Measurements from ENCODE around the gene CD8A. TPM values are rescaled to one million over a fixed set of nuclear protein-coding genes. Genes with fewer than 3 reads are reported as not detected.
"Not testable (repeated sequence)": the region's sequence is repeated elsewhere in the genome, so short reads cannot be mapped to it uniquely, and the experiment has no call there.

The CD8A gene
- total RNA-seq (2014; rRNA removed; shearing (Covaris generic)), result 0.14 and 0.86 TPM in 2 replicates

DNA sequence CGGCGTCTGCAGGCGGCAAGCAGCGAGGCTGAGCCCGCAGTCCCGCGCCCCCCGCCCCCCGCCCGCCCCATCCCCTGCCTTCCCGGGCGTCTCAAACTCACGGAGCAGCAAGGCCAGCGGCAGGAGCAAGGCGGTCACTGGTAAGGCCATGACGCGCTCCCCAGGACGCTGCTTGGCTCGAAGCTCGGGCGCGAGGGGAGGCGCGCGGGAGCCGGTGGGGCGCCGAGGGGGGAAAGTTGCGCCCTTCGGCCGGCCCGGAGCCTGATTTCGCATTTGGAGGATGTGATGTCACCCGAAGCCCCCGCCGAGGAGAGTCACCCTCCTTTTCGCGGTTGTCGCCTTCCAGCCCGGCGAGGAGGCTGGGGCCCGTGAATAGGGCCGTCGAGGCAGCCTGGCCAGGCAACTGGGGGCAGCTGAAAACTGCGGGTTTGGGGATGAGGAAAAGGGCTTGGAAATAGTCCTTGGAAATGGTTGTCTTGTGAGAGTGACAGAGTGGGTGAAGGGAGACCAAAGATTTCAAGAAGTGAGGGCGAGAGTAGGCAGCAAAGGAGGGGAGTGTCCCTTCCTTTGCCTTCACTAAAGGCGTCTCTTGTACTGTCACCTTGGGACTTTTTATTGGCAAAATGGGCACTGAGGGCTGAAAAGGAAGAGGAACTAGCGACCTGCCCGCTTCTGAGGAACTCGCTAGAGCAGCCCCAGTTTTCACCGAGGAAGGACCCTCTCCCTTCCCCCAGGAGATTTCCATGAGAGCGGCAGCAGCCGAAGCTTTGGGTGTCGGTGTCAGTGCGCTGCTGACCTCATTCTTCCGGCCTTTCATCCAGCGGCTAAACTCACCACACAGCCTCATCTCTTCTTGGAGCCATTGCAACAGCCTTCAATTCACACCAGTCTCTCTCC, at the start of gene CD8A:
Gene CD8A (minus strand): TSS at position 238 of the 897 bp plus-strand sequence. CDS start 88 bp downstream, at position 150.
- no peak for DNase-seq (ENCODE audit: low spot score)
- in situ Hi-C loops (cut with HindIII; ENCODE audit: low sequenced_read_pairs), result no loop called here

DNA sequence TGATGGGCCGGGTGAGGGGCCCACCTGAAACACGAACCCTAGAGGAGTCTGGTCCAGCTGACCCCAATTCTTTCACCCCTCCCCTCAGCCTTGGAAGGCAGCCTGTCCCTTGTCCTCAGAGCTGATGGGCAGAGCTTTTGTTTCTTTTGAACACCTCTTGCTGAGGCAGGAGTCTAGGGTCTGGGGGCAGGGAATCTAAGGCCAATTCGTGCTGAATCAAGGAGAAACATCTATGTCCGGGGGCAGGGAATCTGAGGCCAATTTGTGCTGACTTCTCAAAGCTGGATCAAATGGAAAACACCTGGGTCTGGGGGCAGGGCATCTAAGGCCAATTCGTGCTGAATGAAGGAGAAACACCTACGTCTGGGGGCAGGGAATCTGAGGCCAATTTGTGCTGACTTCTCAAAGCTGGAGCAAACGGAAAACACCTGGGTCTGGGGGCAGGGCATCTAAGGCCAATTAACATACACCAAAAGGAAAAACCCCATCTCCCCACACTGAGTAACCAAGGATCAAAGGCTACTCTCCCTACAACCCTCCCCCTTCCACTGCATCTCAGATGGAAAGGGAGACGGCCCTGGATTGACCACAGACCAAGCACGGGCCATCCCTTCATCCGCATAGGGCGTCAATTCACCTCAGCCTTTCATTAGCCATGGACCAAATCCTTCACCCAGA, 49.3 kb upstream of the CD8A start:
- in situ Hi-C loops (cut with HindIII; ENCODE audit: low sequenced_read_pairs); DNase-seq (ENCODE audit: low spot score): not testable (repeated sequence)

DNA sequence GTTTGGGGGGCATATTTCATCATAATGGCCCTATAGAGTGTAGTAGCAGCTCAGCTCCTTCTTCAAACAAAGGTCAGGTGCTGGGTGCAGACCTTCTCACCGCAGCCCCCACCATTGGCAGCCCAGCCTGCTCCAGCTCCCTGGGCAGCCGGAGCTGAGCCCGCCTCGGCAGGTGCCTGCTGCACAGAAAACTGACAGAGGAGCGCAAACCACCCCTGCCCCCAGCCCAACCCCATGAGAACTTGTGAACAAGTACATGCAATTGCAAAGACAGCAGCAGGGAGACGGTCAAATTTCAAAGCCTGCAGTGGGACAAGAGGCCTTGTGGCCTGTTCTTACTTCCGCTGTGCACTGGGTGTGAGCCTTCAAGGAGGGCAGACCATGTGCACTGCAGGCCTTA, 48.7 kb upstream of the CD8A start:
- in situ Hi-C loops (cut with HindIII; ENCODE audit: low sequenced_read_pairs); DNase-seq (ENCODE audit: low spot score): not testable (repeated sequence)

DNA sequence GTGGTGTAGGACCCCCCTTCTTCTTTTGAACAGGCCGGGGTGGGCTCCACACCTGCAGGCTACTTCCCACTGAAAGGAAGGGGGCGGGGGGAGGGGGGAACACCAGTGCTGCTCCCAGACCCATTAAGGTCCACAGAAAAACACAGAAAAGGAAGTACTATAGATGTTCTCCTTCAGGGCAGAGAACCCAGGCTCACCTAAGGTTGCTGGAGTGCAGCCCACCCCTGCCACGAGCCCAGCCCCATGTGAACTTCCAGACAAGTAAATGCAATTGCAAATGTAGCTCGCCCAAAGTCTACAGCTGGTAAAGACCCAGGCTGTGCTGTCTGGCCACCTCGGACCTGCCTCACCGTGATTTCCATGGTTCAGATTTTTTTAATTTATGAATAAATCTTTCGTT, 47.0 kb upstream of the CD8A start:
- in situ Hi-C loops (cut with HindIII; ENCODE audit: low sequenced_read_pairs); DNase-seq (ENCODE audit: low spot score): not testable (repeated sequence)

DNA sequence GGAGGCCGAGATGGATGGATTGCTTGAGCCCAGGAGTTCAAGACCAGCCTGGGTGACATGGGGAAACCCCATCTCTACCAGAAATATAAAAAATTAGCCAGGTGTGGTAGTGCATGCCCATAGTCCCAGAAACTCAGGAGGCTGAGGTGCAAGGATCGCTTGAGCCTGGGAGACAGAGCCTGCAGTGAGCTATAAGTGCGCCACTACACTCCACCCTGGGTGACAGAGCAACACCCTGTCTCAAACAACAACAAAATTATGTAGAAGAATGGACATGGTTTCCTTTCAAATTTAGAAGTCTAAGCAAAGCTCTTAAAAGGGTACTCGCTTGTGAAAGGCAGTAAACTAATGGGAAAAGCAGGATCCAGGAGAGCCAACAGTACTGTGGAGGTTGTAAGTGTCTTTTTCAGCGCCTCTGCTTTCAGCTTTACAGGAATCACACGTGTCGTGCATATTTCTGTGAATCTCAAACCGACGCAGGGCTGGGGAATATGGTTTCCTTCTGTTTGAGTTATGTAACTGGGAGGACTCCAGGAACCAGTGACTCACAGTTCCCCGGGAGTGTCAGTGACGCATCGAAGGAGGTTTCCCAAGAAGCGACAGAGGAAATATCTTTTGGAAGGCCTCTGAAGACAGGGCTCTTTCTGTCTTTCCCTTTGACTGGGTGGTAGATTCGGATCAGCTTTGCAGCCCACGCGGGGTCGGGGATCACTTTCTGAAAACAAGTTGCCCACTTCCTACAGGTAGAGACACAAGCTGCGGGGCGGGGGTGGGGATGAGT, 46.4 kb upstream of the CD8A start:
- DNase-seq (ENCODE audit: low spot score); in situ Hi-C loops (cut with HindIII; ENCODE audit: low sequenced_read_pairs): not testable (repeated sequence)

DNA sequence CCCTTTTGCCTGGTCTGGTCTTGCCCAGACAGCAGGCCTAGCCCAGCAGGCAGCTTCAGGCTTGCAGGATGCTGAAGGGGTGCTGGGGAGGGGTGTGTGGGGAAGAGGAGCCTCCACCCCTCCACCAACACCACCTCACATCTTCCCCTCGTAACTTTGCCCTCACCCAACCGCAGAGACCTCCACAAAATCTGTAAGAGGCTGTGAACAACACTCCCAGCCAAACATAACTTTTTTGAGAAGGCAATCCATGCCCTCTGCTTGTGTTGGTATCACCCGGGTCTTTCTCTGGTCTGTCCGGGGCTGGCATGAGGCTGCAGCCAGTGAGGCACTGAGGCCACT, 44.8 kb upstream of the CD8A start:
- DNase-seq (ENCODE audit: low spot score); in situ Hi-C loops (cut with HindIII; ENCODE audit: low sequenced_read_pairs): not testable (repeated sequence)

DNA sequence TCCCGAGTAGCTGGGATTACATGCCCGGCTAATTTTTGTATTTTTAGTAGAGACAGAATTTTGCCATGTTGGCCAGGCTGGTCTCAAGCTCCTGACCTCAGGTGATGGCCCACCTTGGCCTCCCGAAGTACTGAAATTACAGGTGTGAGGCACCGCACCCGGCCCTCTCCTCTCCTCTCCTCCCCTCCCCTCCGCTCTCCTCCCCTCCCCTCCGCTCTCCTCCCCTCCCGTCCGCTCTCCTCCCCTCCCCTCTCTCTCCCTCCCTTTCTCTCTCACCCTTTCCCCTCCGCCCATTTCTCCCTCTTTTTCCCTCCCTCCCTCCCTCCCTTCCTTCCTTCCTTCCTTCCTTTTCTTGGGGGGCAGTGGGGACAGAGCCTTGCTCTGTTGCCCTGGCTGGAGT, 42.6 kb upstream of the CD8A start:
- in situ Hi-C loops (cut with HindIII; ENCODE audit: low sequenced_read_pairs), result no loop called here
- no peak for DNase-seq (ENCODE audit: low spot score)

DNA sequence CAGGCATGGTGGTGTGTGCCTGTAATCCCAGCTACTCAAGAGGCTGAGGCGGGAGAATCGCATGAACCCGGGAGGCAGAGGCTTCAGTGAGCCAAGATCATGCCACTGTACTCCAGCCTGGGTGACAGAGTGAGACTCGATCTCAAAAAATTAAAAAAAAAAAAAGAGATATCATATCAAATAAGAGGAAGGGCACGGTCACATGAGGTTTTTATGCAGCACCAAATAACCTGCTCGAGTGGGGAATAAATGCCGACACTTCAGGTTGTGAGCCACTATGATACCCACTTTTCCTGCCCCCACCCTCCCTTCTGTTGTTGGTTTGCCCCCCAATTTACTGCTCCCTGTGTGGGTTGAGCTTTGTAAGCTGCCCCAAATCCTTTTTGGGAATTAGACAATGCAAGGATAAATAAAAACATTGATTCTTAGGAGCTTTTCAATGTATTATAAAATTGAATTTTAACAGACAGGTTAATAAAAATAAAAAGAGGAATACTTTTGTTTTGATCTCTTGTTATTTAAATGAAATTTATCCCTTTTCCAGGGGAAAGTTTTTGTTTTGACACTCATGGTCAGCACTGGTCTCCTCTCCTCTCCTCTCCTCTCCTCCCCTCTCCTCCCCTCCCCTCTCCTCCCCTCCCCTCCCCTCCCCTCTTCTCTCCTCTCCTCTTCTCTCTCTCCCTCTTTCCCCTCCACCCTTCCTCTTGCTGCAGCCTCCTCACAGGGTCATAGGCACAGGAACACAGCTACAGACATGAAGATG, 41.8 kb upstream of the CD8A start:
- in situ Hi-C loops (cut with HindIII; ENCODE audit: low sequenced_read_pairs), result no loop called here
- no peak for DNase-seq (ENCODE audit: low spot score)

DNA sequence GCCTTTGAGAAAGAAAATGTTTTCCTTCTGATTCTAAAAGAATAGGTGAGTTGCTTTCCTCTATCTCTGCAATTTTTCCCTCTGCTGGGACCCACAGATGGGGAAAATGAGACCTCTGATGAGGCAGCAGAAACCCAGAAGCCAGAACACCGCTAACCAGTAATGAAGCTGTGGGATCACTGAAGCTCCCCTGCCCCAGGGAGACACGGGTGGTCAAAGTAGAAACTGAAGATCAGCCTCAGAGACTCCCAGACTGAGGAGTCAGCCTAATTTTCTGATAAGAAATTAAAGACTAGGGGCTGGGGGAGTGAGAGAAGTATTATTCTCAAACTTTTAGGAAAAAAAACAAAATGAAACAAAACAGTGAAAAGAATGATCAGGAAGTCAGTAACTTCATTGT, 40.8 kb upstream of the CD8A start:
- in situ Hi-C loops (cut with HindIII; ENCODE audit: low sequenced_read_pairs), result no loop called here
- no peak for DNase-seq (ENCODE audit: low spot score)

DNA sequence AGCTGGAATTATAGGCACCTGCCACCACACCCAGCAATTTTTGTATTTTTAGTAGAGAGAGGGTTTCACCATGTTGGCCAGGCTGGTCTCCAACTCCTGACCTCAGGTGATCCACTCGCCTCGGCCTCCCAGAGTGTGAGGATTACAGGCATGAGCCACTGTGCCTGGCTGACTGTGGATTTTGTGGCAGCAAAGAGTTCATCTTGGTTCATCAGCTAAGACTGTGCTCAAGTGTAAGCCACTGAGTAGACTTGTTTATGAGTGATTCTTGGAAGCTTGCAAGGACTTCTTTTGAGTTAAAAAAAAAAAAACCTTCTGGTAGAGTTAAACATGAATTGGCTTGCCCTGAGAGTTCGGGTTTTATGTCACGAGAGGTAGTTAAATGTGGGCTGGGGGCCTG, 36.2 kb upstream of the CD8A start:
- in situ Hi-C loops (cut with HindIII; ENCODE audit: low sequenced_read_pairs), result no loop called here

DNA sequence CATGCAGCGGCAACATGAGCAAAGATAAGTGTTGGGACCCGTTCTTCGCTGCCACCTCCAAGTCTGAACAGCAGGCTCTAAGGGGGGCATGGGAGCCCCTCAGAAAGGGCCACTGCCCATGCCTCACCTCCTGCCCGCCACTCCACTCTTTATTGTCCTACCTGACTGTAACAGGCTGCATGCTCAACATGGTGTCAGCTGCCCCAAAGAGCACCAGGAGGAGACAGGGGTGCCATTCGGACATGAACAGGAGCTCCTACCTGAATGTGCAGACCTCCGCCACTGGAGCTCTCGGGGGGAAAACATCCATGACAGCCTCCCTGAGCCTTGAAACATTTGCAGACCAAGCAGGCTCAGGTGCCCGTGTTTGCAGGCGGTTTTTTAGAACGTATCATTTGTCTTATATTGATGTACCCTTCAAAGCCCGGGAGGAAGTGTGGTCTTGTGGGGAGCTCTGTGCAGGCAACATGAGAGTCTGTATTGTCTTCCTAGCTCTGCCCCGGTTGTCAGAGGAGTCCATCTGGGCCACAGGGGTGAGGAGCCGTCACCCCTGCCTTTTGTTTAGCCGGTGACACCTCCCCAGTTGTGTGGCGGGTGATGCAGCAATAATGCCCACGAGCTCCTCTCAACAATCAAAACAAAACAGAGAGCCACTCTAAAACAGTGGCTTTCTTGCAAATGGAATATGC, 35.1 kb upstream of the CD8A start:
- in situ Hi-C loops (cut with HindIII; ENCODE audit: low sequenced_read_pairs), result no loop called here
- no peak for DNase-seq (ENCODE audit: low spot score)

More for the DNA sequence above, 36.2 kb upstream of the CD8A start:
- DNase-seq (ENCODE audit: low spot score), result no peak

DNA sequence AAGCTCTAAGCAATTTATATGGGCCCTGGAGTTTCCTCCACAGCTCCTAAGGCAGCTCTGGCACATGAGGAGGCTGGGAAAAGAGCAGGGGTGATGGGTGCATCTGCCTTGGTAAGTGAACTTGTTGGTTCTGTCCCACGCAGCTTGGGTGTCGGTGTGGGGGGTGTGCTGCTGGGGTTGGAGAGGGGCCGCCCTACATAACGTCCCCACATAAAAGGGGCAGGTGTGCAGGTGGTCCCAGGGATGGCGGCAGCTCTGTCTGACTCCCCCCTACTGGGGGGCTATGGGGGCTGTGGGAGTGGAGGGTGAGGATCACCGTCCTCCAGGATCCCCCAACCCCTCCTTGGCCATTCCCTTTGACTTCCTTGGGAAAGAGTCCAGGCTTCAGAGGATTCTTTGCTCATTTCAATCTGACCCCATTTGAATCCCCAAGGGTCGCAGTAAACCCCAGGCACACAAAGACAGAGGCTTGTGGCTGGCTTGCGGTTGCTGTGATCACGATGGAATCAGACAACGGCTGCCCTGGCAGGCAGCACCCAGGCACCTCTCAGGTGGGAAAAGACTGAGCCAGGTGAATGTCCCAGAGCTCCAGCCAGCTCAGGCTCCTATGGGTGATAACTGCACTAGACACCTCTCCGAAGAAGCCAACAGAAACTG, 34.5 kb upstream of the CD8A start:
- in situ Hi-C loops (cut with HindIII; ENCODE audit: low sequenced_read_pairs), result no loop called here
- DNase-seq (ENCODE audit: low spot score), result no peak

DNA sequence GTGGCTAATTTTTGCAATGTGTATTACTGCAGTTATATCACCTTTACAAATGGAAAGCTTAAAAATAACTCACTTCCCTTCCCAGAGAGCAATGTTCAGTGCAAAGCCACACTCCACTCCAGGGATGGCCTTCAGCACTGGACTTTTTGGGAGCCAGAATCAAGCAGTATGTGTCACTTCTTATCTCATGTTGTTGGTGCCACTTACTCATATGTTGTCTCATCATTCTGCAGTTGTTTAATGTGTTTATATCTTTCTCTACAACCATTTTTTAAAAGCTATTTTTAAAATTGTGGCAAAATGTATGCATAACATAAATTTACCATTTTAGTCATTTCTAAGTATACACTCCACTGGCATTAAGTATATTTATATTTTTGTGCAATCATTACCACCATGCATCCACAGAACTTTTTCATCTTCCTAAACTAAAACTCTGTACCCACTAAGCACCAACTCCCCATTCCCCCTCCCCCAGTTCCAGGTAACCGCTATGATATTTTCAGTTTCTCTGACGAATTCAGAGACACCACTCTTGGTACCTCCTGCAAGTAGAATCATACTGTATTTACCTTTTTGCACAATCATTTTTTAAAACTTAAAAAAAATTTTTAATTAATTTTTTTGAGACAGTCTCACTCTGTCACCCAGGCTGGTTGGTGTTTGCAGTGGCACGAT, 32.1 kb upstream of the CD8A start:
- no peak for DNase-seq (ENCODE audit: low spot score)
- in situ Hi-C loops (cut with HindIII; ENCODE audit: low sequenced_read_pairs), result no loop called here

DNA sequence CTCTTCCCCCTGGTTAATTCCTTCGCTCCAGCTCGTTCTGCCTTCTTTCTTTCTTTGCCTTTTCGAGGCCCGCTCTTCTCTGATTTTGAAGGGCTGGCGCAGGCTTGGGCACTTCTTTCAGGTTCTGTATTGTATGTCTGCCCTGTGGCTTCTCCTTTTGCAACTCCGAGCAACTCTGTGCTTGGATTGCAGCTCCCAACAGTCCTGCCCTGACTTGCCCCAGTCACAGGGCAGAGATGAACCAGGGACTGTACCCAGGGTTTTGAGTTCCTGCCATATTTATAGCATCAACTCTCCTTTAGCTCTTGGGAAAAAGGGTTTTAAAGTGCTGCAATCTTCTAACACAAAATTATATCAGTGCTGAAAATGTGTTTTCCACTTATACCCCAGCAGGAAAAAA, 31.1 kb upstream of the CD8A start:
- DNase-seq (ENCODE audit: low spot score), result no peak
- in situ Hi-C loops (cut with HindIII; ENCODE audit: low sequenced_read_pairs), result no loop called here

DNA sequence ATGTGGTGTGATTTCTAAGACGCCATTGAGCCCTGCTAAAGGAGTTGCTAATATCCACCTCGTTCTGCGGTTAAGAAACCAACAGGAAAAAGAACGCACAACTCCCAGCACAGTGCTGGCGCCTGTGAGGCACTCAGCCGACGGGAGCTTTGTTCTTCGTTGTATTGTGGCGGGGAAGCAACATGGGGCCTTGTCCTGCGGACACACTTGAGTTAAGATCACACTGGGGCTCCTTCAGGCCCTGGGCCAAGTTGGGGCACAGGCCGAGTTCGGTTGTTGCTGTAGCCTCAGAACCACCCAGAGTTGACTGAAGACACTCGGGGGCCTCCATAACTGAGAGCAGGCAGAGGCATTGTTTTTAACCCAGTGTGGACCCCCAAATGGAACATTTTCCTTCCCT, 30.6 kb upstream of the CD8A start:
- no peak for DNase-seq (ENCODE audit: low spot score)
- in situ Hi-C loops (cut with HindIII; ENCODE audit: low sequenced_read_pairs), result no loop called here

DNA sequence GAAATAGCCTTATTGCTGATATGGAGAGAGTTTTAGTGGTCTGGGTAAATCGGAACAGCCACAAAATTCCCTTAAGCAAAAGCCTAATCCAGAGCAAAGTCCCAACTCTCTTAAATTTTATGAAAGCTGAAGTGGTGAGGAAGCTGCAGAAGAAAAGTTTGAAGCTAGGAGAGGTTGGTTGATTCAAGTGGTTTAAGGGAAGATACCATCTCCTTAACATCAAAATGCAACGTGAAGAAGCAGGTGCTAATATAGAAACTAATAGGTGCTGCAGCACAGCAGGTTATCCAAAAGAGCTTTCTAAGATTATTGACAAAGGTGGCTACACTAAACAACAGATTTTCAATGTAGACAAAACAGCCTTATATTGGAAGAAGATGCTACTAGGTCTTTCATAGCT, 28.2 kb upstream of the CD8A start:
- in situ Hi-C loops (cut with HindIII; ENCODE audit: low sequenced_read_pairs), result no loop called here

DNA sequence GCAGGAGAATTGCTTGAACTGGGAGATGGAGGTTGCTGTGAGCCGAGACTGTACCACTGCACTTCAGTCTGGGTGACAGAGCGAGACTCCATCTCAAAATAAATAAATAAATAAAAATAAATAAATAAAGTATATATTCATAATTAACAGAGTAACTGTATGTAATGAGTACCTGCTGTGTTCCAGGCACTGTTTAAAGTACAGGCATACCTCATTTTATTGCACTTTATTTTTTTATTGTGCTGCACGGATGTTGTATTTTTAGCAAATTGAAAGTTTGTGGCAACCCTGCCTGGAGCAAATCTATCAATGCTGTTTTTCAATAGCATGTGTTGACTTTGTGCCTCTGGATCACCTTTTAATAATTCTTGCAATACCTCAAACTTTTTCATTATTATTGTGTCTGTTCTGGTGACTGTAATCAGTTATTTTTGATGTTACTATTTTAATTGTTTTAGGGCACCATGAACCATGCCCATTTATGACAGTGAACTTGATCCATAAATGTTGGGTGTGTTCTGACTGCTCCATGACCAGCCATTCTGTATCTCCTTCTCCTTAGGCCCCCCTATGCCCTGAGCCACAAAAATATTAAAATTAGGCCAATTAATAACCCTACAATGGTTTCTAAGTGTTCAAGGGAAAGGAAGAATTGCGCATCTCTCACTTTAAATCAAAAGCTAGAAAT, 27.5 kb upstream of the CD8A start:
- in situ Hi-C loops (cut with HindIII; ENCODE audit: low sequenced_read_pairs), result no loop called here

More for the DNA sequence above, 28.2 kb upstream of the CD8A start:
- no peak for DNase-seq (ENCODE audit: low spot score)

More for the DNA sequence above, 27.5 kb upstream of the CD8A start:
- DNase-seq (ENCODE audit: low spot score), result no peak

Data from G401 (cell line).